GM19397 (cell line): ENCODE measurements around the gene C4orf54.

Experiments used
- ATAC-seq: cut with Tn5 transposase; IDR thresholded peaks from one replicate; pipeline ENCODE4 v1.9.1; 2021; ENCODE audit warnings: mild to moderate bottlenecking, moderate library complexity; ENCODE audit not compliant: unreplicated experiment

C4orf54 gene

DNA sequence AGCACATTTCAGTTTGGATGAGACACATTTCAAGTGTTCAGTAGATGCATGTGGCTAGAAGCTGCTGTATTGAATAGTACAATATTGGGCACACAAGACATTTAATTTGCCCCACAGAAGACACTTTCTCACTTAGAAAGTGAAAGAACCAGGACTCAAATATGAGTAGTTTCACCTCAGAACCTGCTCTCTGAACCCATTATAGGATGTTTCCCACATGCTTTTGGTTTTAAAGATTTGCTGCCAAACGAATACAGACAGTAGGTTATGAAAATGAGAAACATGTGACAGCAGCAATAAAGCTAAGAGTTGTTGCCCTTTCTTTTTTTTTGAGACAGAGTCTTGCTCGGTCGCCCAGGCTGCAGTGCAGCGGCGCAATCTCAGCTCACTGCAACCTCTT is 32.3 kb downstream of the C4orf54 start:
- ATAC-seq = no peak

- ATAC-seq = no peak
Measured at GRCh38 chr4:99624141-99624719, 33.4 kb downstream of the C4orf54 start.

DNA sequence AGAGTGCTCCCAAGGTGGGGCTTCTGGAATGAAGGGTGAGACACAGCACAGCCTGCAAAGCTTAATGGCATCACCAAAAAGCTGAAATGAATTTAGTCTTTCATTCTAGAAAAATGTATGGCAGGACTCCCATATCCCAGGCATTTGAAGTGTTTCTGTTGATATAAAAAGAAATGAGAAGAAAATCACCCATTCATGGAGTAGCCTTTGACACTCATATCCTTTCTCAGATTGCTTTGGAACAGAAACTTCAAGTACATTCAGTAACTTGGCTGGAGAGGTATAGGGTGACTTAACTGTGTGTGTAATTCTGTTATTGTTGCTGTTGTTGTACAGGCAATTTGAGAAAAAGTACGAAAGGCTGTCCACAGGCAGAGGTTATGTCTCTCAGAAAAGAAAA is 35.3 kb downstream of the C4orf54 start:
- no peak for ATAC-seq

- ATAC-seq = no peak
Measured at GRCh38 chr4:99617374-99617773, 40.3 kb downstream of the C4orf54 start.

GRCh38 chr4:99615170-99615820 is 42.3 kb downstream of the C4orf54 start:
- no peak for ATAC-seq

DNA sequence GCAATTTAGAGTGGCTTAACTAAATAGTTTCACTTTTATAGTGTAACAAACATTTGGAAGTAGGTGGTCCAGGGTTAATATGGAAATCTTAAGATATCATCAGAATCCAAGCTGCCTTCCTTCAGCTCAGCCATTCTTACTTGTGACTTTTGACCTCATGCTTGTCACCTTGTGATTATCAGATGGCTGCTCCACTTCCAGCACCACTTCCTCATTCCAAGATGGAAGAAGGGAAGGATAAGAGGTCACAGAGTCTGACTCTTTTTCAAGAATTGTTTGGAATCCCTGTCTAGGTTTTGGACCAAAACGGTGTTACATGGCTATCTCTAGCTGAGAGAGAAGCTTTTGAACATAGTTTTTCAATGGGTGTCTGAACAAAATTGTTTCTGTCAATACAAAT is 43.1 kb downstream of the C4orf54 start:
- no peak for ATAC-seq

DNA sequence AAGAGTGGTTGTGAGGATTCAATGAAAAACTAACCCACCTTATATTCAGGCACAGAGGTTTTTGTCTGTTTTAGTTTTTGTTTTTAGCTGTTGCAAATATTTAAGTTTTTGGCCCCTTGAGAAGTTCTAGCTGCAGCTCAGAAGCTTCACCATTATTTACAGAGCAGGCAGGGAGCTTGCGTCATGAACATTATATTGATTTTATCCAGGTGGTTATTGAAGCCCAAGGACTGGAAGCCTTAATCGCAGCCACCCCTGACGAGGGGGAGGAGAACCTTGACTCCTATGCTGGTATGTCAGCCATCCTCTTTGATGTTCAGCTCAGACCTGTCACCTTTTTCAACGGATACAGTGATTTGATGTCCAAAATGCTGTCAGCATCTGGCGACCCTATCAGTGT is 44.9 kb downstream of the C4orf54 start:
- no peak for ATAC-seq

DNA sequence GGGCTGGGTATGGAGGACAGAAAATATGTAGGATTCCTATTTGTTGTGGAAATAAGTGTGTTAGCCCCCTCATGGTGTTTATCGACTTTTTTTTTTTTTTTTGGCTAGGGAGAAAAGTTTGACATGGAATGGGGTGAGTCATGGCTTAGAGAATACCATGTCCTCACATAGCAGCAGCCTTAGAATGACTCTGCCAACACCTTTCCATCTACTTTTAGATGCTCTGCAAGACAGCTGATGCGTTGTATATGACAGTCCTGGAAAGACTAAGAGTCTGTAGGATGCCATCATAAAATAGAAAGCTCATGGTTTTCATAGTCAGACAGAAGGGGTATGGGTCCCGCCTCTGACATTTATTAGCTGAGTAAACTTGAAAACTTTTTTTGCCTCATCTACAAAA is 45.3 kb downstream of the C4orf54 start:
- no peak for ATAC-seq

DNA sequence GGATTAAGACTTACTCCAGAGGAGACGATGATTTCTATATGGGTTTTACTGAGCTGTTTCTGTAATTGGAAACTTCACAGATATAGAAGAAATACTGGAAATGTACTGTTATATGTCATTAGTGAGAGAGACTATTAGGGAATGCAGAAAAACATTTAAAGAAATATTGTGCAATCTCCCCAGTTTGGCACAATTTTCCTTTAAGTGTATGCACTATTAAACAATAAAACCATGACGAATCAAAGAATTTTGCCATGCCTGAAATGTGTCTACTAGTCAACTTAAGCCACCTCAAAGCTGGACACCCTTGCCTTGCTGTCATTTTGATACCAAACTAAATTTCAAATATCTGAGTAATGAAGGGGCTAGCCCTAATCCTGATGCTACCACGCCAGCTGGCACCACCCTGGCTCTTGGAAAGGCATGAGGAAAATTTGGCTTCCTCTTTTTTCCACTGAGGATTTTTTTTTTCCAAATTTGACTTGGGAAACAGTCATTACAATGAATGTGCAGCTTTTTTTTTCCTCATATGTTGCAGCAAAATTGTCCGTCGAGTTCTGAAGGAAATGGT is 46.9 kb downstream of the C4orf54 start:
- ATAC-seq = no peak

DNA sequence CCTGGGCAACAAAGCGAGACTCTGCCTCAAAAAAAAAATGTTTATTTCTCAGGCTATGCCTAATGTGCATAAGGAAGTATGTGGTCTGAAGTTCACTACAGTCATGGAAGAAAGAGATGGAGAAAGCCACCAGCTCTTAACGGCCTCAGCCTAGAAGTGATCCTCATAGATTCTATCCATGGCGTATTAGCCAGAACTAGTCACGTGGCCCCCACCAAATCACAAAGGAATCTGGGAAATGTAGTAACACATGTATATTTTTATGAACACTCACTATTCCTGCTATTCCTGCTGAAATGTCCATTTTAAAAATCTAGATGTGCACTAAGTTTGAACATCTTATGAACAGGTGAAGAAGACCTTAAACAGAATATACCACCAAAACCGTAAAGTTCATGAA is 49.2 kb downstream of the C4orf54 start:
- no peak for ATAC-seq
